Activated CD8-positive, alpha-beta T cell treated with anti-CD3 and anti-CD28 coated beads for 36 hours (primary cell): ENCODE measurements around the gene ERMAP. TPM values are rescaled to one million over a fixed set of nuclear protein-coding genes. Genes with fewer than 3 reads are reported as not detected.

Source experiments
- ATAC-seq: fragments of 200-7000 bp; cut with Tn5 transposase; one replicate; pipeline ENCODE4 v1.10.0; 2021; ENCODE audit warnings: mild to moderate bottlenecking, moderate library complexity
- CTCF ChIA-PET: fragments of 350-600 bp; sonication (Branson Sonifier 250); formaldehyde crosslinking; loops from one replicate; lab custom pipeline; 2021; ENCODE audit warnings: antibody characterized with exemption; lab: Charles Lee
- POLR2A ChIA-PET: fragments of 350-600 bp; sonication (Branson Sonifier 250); formaldehyde crosslinking; loops from one replicate; lab custom pipeline; 2021; ENCODE audit warnings: antibody characterized with exemption; lab: Charles Lee
- DNase-seq: peaks from one replicate; pipeline ENCODE4 v3.0.0-alpha.2; 2020
- H3K27ac Mint-ChIP-seq: one replicate; pipeline ENCODE4 v1.8.0; 2021; ENCODE audit warnings: mild to moderate bottlenecking, mixed read lengths
- H3K27me3 Mint-ChIP-seq: one replicate; pipeline ENCODE4 v1.8.0; 2021; ENCODE audit warnings: mixed read lengths
- H3K36me3 Mint-ChIP-seq: one replicate; pipeline ENCODE4 v1.8.0; 2021; ENCODE audit warnings: low read depth, mixed read lengths
- H3K4me1 Mint-ChIP-seq: one replicate; pipeline ENCODE4 v1.8.0; 2021; ENCODE audit warnings: low read depth, mixed read lengths
- H3K4me3 Mint-ChIP-seq: one replicate; pipeline ENCODE4 v1.8.0; 2021; ENCODE audit warnings: mild to moderate bottlenecking, moderate library complexity, mixed read lengths
- H3K9me3 Mint-ChIP-seq: one replicate; pipeline ENCODE4 v1.8.0; 2021; ENCODE audit warnings: mixed read lengths
- intact Hi-C: fragments of 100-400 bp; cut with micrococcal nuclease; formaldehyde crosslinking; loops from one replicate; pipeline ENCODE4 v1.10.0; 2022
- total RNA-seq, 2 experiments: library from RNA; stranded (reverse); gene quantifications; one replicate each; pipeline ENCODE4 v1.2.3, GENCODE V29; 2021
- TF ChIP-seq, protein P1 (sequence below): fragments of 200-600 bp; IDR thresholded peaks from one replicate; pipeline ENCODE4 v1.8.0; 2022; ENCODE audit warnings: antibody characterized with exemption, mild to moderate bottlenecking

ERMAP gene
- total RNA-seq, 2 experiments from 2014 or later: 3.9 to 4.4 TPM

DNA sequence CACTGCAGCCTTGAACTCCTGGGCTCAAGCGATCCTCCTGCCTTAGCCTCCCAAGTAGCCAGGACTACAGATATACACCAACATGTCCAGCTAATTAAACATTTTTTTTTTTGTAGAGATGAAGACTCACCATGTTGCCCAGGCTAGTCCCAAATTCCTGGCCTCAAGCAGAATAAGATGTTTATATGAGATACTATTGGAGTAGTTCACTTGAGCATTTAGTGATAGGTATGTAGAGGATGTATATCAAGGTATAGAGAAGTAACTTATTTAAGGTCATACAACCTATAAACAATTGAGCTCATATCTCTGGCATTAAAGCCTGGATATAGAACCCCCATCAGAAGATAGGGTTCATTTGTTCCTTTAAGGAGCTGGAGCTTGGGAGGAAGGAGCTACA, 36.7 kb upstream of the ERMAP start:
- TF ChIP-seq, protein P1, sequence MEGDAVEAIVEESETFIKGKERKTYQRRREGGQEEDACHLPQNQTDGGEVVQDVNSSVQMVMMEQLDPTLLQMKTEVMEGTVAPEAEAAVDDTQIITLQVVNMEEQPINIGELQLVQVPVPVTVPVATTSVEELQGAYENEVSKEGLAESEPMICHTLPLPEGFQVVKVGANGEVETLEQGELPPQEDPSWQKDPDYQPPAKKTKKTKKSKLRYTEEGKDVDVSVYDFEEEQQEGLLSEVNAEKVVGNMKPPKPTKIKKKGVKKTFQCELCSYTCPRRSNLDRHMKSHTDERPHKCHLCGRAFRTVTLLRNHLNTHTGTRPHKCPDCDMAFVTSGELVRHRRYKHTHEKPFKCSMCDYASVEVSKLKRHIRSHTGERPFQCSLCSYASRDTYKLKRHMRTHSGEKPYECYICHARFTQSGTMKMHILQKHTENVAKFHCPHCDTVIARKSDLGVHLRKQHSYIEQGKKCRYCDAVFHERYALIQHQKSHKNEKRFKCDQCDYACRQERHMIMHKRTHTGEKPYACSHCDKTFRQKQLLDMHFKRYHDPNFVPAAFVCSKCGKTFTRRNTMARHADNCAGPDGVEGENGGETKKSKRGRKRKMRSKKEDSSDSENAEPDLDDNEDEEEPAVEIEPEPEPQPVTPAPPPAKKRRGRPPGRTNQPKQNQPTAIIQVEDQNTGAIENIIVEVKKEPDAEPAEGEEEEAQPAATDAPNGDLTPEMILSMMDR: no peak
- no peak overlapping the region for H3K4me3 Mint-ChIP-seq
- no peak overlapping the region for H3K27ac Mint-ChIP-seq
- no peaks in the 10 kb centered on the region for H3K9me3 Mint-ChIP-seq
- CTCF ChIA-PET: interaction anchor here (0.8 to 1.5 kb wide), 5 partner anchors 68 to 578 kb away, joined by 3 to 8 read pairs (median 3); no protein-coding TSS in a partner anchor
- no peaks in the 10 kb centered on the region for H3K27me3 Mint-ChIP-seq
- ATAC-seq: no peak
- H3K4me1 Mint-ChIP-seq: peaks cover 15% of the 10 kb centered on the region
- intact Hi-C loops: no loop called here
- H3K36me3 Mint-ChIP-seq: peaks cover 55% of the 10 kb centered on the region
- no peak for DNase-seq
- POLR2A ChIA-PET: interaction anchor here (1.4 to 1.9 kb wide), 2 partner anchors 13 to 35 kb away, joined by 3 to 7 read pairs; partner anchors contain the start of genes C1orf50 and P3H1

DNA sequence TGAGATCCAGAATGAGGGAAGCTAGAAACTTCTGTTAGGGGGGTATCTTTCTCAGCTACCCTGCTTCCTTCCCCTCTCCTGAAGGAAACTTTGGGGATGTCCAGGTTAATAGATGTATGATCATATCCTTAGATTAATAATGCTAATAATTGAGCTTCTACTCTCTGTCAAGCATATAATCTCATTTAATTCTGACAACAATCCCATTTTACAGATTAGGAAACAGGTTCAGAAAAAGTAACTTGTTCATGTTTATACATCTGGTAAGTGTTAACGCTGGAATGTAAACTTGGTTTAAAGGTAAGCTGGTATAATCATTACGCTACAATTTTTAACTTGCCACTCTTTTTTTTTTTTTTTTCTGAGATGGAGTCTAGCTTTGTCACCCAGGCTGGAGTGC, 33.8 kb upstream of the ERMAP start:
- Mint-ChIP-seq H3K36me3 (peaks cover 34% of the 10 kb centered on the region), H3K27ac (no peak overlapping the region), H3K4me3 (no peak overlapping the region), H3K9me3 (no peaks in the 10 kb centered on the region), H3K27me3 (no peaks in the 10 kb centered on the region), H3K4me1 (peaks cover 23% of the 10 kb centered on the region)
- no peak for DNase-seq
- CTCF ChIA-PET: interaction anchor here (0.9 to 2.4 kb wide), 5 partner anchors 17 to 291 kb away, joined by 3 to 11 read pairs (median 3); partner anchors contain the start of genes C1orf50, P3H1 and ZNF691
- TF ChIP-seq, protein P1: no peak
- intact Hi-C loops: no loop called here
- no peak for ATAC-seq
- POLR2A ChIA-PET: interaction anchor here (1.9 kb wide), 1 partner anchor 17 kb away, joined by 8 read pairs; the partner anchor contains the start of genes C1orf50 and P3H1

DNA sequence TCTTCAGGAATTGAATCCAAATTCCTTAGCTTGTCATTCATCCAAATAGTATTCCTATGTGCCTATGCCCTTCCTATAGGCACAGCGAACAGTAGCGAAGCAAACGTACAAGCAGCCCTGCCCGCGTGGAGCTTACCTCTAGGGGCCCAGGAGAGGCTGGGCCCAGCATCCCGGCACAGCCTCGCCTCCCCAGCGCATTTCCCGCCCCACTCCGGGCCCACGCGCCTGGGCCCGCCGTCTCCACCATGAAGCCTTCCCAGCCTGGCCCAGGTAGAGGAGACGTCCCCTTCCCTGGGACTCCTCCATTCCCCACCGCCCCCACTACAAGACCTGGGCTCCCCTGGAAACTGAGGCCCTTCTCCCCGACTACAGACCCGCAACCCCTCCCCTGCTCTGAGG, 32.4 kb upstream of the ERMAP start:
- Mint-ChIP-seq H3K4me1 (peaks cover 16% of the 10 kb centered on the region), H3K4me3 (no peak overlapping the region), H3K9me3 (no peaks in the 10 kb centered on the region), H3K27me3 (no peaks in the 10 kb centered on the region), H3K27ac (no peak overlapping the region), H3K36me3 (peaks cover 25% of the 10 kb centered on the region)
- POLR2A ChIA-PET: interaction anchor here (0.9 to 1.9 kb wide), 4 partner anchors 18 to 130 kb away, joined by 3 to 8 read pairs (median 4); partner anchors contain the start of genes C1orf50, P3H1 and ZNF691
- ATAC-seq (no peak), DNase-seq (no peak)
- TF ChIP-seq, protein P1: no peak
- intact Hi-C loops: no loop called here
- CTCF ChIA-PET: interaction anchor here (0.6 to 1.4 kb wide), 3 partner anchors 15 to 290 kb away, joined by 3 to 4 read pairs (median 3); no protein-coding TSS in a partner anchor

DNA sequence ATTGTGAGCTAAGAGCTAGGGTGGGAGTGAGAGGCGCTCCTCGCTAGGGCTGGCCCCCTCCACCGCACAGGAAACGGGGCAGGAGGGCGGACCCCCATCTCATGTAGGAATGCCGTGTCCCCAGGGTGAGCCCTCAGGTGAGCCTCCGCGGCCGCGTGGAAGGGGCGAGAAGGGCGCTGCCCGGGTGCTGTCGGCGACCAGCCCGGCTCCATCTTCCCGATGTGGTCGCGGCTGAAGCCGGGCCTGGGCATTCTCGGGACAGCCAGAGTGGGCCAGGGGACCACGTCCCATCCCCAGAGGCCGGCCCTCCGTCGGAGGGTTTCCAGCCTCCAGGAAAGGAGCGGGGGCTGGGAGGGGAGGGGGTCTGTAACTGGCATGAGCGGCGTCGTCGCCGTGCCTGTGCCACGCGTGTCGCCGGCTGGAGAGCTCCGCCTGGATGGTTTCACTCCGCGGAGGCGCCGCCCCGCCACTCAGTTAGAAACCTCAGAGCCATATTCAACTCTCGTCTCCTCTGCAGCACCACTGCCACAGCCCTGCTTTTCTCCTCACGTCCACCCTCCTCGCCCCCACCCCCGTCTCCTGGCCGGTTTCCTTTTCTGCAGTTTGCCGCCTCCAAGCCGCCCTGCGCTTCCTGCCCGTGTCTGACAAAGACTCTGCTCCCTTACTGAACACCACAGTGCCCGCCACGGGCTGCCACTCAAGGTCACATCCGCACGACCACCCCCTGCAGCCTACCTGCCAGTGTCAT, 31.8 kb upstream of the ERMAP start, which contains the start of gene TMEM269:
Gene TMEM269, plus strand, starts transcription at position 46 of the 748 bp plus-strand sequence. CDS start 4,903 bp downstream, outside the sequence.
- Mint-ChIP-seq H3K36me3 (peaks cover 22% of the 10 kb centered on the region), H3K9me3 (no peaks in the 10 kb centered on the region), H3K27me3 (no peaks in the 10 kb centered on the region), H3K4me3 (peak within 1 kb of the TSS; percentile 62), H3K4me1 (peaks cover 11% of the 10 kb centered on the region), H3K27ac (peak within 1 kb of the TSS; percentile 65)
- CTCF ChIA-PET: interaction anchor here (0.6 to 1.0 kb wide), 2 partner anchors 16 to 290 kb away, joined by 3 to 4 read pairs; no protein-coding TSS in a partner anchor
- peak; percentile 89 for ATAC-seq
- POLR2A ChIA-PET: interaction anchor here (1.0 to 1.8 kb wide), 2 partner anchors 31 to 129 kb away, joined by 3 to 4 read pairs; no protein-coding TSS in a partner anchor
- TF ChIP-seq, protein P1: no peak
- intact Hi-C loops: no loop called here
- DNase-seq: peak; percentile 74
